ENCODE data around the gene DTD1. TPM values are rescaled to one million over a fixed set of nuclear protein-coding genes. Genes with fewer than 3 reads are reported as not detected.

Gene DTD1
- polyA plus RNA-seq, 3 donors = 30.9 to 37.5 (median 32.8) TPM

DNA sequence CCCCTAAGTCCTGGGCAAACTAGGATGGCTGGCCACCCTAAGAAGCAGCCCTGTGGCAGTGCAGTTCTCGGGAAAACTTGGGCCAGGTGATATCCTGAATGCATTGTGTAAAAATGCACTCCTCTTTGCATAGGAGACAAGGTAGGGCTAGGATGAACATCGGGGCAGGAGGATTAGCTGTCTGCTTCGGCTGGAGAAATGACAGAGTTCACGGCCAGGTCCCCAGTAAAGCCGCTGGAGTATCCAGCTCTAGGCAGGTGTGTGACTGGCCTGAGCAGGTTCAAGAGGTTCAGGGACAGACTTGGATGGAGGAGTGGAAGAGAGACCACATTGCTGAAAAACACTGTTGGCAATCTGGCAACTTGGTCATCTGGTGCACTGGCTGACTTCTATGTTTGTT, 26.4 kb downstream of the DTD1 start:
- DNase-seq (ENCODE audit: low read depth in 3 of 3, low spot score in 2 of 3) = no peak

DNA sequence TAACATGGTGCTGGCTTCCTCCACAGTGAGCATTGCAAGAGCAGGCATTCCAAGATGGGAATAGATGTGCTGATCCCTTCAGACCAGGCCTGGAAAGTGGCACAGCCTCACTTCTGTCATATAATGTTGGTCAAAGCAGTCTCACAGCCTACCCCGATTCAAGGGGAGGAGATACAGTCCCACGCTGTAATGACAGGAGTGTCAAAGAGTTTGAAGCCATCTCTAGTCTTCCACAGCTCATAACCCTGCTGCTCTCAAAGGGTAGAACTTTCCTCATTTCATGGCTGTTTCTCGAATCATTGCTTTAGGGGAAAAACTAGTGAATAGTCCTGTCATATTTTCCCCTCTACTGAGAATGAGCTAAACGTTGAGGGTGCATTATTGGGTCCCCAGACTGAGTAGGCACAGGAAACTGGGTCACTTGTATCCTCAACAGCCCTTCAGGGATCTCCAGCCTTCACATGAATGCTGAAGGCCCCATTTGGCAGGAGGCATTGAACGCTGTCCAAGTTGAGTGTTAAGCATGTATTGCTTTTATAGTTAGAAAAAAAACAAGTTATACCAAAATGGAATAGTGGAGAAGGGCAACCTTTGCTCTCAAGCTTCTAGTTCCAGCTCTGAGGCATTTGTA, 27.3 kb downstream of the DTD1 start:
- DNase-seq (ENCODE audit: low read depth in 3 of 3, low spot score in 2 of 3) = no peak

DNA sequence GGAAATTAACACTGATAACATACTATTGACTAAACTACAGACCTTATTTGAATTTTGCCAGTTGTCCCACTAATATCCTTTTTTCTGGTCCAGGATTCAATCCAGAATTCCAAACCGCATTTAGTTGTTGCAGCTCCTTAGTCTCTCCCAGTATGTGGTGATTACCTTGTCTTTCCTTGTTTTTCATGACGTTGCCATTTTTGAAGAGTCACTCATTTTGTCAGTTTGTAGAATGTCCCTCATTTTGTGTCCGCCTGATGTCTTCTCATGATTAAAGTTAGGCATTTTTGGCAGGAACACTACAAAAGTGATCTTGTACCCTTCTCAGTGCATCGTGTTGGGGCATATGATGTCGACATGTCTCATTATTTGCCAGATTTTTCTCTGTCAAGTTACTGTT, 33.1 kb downstream of the DTD1 start:
- DNase-seq (ENCODE audit: low read depth in 3 of 3, low spot score in 2 of 3) = no peak

DNA sequence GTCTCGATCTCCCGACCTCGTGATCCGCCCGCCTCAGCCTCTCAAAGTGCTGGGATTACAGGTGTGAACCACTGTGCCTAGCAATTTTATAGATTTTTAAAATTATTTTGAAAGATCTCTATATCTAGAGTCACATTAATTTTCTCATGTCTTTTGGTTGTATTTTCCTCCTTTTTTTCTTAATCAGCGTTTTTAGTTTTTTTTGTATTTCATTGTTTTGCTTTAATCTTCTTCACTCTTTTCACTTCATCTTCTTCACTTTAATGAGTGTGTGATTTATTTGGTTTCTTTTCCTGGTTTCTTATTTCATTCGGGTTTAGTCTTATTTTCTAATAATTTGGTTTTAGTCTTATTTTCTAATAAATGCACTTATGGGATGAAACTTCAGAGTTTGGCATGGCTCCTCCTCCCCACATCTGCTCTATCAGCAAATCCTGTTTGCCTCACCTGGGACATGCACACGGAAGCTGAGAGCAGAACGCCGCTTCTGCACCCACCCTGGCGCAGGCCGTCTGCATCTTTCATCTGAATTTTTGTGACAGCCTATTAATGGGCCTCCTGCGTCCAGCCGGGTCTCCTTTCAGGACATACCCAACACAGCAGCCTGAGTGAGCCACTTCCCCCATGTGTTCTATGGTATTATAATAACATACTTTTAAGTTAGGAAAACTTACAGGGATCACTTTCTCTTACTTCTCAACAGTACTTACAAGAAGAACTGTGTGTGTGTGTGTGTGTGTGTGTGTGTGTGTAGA, 35.5 kb downstream of the DTD1 start:
- DNase-seq (ENCODE audit: low read depth in 3 of 3, low spot score in 2 of 3) = no peak

DNA sequence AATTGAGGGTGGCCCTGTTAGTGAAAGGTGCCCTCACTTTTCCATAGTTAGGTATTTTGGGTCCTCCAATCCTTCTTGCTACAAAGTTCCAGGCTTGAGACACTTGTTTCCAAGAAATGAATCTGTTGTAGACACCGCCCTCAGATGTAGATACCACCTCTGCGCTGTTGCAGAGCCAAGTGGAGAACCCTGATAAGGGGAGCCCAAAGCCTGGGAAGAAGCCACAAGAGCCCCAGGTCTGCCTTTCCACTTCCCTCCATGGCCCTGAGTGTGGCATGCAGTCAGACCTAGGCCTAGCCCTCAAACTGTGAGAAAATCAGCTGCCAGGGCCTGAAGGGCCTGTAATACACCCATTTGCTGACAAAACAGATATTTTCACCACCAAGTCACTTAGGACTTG, 37.1 kb downstream of the DTD1 start:
- DNase-seq (ENCODE audit: low read depth in 3 of 3, low spot score in 2 of 3) = no peak

DNA sequence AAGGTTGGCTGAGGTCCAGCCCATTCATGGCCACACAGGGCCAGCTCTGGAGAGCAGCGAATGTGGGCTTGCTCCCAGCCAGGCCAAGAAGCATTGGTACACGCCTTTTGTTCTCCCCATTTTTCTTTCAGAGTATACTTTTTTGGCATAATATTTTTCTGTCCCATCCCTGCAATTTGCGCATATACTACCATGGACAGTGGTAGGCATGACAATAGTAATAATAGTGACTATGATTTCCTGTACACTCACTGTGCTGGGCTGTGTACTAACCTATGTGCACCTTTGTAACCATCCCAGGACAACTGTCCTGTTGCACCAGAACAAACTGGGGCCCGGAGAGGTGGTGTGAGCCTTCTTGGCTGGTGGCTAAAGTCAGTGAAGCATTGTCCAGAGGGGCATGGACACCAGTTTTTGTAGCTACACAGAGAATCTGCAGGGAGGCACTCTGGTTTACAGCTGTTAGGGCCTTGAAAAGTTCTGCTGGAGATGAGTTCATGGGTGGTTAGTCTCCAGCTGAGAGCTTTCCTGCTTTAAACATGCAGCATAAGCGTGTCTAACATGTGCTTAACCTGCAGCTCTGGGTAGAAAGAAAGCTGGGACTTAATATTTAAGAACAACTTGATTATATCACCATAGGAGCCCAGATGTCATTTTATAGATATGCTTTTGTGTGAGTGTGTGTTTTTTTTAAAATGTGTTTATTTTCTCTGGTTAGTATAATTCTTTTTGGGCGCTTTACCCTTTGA, 38.2 kb downstream of the DTD1 start:
- DNase-seq (ENCODE audit: low read depth in 3 of 3, low spot score in 2 of 3) = no peak

DNA sequence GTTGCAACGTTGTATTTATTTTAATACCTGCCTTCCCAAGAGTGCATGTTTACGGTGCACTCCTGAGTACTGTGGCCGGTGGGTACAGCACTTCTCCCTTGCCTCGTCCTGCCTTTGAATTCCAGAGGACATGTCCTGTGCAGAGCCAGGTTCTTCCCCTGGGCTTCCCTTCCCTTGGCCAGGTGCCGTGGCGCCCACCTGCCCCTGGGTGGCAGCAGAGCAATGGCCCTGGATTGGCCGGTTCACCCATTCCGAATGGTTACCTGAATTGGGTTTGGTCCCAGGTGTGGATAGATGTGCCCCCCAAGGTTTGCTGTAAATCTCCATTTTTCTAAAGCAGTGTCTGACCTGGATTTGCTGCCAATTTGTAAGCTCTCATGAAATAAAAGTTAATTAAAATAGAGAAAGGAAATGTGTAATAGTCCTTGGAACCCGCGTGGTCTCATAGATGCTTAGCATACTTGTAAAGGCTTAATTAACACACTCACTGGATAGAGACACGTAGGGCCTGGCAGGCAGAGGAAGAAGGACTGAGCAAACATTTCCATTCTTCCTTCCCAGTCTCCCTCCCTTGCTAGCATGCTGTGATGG, 40.6 kb downstream of the DTD1 start:
- DNase-seq (ENCODE audit: low read depth in 3 of 3, low spot score in 2 of 3) = no peak

DNA sequence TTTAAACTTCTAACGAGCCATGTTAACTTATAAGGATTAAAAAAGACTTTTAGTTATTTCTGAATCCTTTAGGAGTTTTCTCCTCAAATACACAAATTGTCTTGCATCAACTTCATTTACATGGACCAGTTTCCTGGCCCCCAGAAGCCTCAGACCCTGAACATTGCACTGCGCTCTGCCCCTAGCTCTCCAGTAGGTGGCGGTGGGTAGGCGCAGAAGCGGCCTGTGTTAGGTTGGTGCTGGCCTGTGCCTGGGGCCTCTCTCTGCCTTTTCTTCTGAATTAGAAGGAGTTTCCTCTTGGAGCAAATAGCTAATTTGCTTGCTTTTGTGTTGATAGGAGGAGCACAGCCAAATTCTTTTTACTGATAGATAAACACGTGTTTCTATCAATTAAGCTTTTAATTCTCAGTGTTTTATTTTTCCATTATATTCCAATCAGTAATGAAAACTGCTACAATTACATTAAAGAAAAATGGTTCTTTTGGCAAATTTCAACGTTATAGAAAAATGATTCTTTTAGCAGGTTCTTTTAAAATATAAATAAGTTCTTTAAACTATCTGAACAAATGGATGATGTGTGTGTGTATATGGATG, 44.4 kb downstream of the DTD1 start:
- peak; percentile 25 to 39 (median 32) for DNase-seq (ENCODE audit: low read depth in 3 of 3, low spot score in 2 of 3)

DNA sequence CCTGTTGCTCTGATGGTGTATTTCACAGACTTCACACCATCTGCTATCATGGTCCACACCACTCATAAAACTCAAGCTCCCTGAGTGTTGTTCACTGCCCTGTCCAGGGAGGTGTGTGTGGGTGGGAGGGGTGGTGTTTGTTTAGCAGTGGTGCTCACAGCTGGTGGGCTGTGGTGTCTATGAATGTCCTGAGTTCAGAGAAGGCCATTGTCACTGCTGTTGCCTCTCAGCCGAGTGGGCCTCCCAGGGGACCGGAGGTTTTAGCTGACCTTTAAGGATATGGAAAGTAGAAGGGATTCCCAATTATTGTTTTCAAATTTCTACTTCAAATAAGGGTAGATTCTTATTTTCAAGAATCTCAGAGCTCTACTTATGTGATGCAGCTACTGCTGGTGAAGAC, 45.6 kb downstream of the DTD1 start:
- no peak for DNase-seq (ENCODE audit: low read depth in 3 of 3, low spot score in 2 of 3)

DNA sequence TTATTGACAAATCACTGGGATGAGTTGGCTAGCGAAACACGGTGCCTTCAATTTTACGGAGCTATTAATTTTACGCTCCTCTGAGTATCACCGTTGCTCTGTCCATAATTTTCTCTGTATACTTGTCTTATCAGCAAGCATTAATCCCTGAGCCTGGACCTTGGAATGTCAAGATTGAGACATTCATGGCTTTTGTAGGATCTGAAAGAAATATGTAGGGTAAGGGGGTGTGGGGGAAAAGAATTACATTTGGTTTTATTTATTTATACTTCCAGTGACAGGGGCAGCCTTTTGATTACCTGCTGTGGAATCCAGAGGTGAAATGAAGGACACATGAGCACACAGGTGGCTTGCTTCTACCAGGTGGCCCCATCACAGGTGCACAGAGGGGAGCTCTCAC, 46.6 kb downstream of the DTD1 start:
- DNase-seq (ENCODE audit: low read depth in 3 of 3, low spot score in 2 of 3) = no peak

DNA sequence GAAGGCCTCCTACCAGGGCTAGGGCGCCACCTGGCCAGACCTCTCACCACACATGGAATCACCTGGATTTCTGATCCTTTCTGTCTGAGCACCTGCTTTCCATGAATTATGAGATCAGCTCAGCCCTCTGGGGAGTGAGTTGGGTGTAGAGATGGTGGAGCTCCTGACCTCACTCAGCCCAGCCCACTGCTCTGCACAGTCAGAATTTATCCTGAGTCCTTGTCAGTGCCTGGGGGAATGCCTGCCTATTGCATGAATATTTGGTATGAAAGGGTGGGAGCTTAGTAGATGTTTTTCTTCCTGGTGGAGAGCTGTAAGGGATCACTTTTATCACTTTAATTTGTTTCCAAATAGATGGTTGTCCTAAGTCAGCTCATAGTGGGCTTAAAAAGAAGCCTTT, 47.5 kb downstream of the DTD1 start:
- DNase-seq (ENCODE audit: low read depth in 3 of 3, low spot score in 2 of 3) = no peak

DNA sequence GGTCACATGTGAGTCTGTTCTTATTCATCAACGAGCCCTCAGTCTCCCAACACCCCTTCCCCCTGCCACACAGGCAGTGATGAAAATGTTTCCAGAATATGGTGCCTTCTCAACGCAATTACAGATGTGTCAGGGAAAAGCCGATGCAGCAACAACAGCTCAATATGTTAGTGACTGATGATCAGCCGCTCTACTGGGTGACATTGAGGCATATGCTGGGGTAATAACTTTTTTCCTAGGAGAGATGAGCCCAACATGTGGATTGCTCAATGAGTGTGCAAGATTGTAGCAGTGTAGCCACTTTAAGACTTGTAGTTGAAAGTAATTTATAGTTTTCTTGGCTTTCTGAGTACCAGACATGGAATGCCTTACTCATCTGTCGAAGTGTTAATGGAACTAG, 49.4 kb downstream of the DTD1 start:
- no peak for DNase-seq (ENCODE audit: low read depth in 3 of 3, low spot score in 2 of 3)

DNA sequence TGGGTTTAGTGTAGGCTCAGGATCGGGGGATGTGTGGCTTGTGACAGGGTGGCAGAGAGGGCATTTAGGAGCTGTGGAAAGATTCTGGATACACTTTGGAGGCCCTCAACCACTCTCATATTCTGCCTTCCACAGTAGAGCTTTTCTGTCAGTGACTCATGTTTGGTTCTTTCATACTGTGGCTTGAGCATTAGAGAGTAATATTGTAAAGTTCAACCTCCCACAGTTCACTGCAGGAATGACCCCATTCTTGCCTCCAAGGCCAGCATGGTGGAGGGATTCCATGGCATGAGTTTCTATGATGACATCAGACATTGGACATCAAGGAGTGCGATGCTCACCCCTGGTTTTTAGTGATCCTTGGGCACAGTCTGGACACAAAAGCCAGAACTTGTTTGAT, 50.9 kb downstream of the DTD1 start:
- DNase-seq (ENCODE audit: low read depth in 3 of 3, low spot score in 2 of 3) = no peak

DNA sequence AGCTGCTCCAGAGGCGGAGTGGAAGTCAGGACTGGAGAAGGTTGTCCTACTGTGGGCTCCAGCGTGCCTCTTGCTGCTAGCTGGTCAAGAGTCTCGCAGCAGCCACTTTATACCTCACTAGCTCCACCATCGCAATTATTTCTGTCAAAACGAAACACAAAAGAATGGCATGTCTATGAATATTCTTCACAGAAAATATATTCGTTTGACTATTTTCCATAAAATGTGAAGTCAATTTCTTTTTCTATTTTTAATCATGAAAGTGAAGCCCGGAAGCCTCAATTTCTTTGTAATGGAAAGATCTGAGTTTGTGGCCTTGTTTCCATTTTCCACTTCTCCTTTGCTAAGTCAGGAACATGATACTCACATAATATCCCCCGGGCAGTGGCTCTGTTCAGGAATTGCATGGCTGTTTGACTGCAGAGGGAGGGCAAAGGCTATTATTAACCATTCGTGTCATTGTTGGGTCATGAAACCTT, 51.7 kb downstream of the DTD1 start:
- no peak for DNase-seq (ENCODE audit: low read depth in 3 of 3, low spot score in 2 of 3)

DNA sequence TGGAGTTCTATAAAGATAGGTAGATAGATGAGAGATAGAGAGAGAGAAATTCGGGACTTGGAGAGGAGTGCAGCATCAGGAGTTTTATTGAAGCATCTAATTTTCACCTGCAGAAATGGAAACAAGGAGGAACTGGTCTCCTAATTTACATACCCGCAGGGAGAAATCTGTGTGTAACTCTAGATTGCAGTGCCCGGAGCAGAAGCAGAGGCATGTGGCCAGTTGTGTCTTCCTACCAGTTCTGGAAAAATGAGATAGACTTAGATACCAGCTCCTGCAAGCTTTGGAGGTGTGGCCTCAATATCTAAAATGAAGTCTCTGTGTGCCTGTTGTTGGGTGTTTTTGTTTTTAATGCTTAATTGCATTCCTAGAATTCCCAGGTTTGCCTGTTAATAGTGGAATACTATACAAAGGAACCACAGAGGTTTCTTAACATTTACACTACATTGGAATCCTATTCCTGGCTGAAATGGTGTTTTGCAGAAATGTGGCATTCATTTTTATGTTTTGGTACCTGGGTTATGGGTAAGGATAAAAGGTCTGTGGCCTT, 57.4 kb downstream of the DTD1 start:
- DNase-seq (ENCODE audit: low read depth in 3 of 3, low spot score in 2 of 3) = no peak

DNA sequence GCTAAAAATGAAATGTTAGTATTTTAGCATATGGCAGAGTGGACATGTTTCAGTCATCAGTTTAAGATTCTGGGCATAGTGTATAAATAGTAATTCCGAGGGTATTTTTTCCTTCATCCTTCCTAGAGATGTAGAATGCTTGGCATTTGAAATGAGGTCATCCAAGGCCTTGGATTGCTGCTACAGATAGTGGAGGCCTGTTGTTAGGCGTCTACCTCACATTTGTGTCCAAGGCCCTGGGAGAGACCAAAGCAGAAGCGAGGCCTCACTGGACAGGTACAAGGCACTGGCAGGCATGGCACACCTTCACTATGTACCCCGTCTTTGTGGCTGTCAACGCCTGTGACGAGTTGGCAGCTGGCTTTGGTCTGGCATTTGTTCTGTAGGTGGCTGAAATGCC, 58.0 kb downstream of the DTD1 start:
- no peak for DNase-seq (ENCODE audit: low read depth in 3 of 3, low spot score in 2 of 3)

DNA sequence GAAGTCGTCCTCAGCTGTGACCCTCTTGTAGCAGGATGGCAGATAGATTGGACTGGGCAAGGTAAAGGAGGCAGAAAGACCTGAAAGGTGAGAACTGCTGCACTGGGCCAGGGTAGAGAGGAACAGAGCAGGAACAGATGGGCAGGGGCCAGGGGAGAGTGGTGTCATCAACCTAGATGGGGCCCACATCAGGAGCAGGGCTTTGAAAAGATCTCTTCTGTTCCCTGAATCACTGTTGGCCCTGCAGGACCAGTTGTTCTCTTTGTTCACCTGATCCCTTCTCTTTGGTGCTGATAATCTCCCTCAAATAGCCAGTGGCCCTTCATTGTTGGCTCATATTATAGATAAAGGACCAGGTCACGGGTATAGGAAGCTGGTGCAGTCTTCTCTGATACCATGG, 59.9 kb downstream of the DTD1 start:
- no peak for DNase-seq (ENCODE audit: low read depth in 3 of 3, low spot score in 2 of 3)

DNA sequence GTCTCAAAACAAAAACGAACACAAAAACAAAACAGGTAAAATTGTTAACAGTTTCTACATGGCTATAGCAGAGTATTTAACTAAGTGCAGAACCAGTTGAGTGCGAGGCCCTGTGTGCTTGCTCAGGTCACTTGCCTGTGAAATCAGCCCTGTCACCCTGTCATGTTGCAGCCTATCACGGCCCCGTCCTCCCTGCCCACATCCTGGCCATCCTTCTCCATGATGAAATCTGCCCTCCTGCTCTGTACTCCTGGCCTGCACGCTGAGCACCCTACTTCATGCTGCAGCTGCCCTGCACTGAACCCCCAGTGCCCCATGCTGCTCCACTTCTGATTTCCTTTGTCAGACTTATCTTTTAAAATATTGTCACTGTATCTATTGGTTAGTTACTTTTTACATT, 62.4 kb downstream of the DTD1 start:
- no peak for DNase-seq (ENCODE audit: low read depth in 3 of 3, low spot score in 2 of 3)

DNA sequence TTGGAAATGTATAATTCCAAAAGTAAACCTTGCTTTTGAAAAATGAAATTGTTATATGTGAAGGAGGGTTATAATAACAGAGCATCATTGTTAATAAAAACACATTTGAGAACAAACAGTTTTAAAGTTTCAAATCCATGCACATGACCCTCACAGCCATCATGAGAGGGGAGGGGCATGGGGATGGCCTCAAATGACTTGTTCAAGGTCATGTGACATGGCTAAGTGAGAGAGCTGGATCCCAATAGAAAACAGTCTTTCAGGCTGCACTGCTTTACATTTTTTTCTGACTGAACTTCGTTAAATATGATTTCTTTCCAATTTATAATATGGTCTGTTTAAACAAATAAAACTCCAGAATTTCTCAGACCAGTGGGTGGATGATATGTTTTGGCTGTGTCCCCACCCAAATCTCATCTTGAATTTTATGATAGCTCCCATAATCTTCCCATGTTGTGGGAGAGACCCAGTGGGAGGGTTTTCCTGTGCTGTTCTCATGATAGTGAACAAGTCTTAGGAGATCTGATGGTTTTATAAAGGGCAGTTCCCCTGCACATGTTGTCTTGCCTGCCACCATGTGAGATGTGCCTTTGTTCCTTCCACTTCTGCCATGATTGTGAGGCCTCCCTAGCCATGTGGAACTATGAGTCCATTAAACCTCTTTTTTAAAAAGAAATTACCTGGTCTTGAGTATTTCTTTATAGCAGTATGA, 66.0 kb downstream of the DTD1 start:
- no peak for DNase-seq (ENCODE audit: low read depth in 3 of 3, low spot score in 2 of 3)

DNA sequence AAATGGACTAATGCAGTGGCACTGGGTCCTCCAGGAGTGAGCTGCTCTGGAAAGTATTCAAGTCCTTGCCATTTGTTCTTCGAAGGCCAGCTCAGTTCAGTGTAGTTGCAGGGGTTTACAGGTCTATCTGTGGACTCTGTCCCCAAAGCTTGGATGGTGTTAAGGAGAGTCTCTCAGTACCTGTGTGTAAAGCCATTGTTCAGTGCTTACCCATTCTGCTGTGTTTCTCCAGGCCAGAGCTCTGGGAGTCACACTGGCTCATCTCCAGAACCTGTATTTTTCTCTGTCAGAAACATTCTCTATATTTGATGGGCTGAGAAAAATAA, 66.6 kb downstream of the DTD1 start:
- no peak for DNase-seq (ENCODE audit: low read depth in 3 of 3, low spot score in 2 of 3)
